ENCODE measurements around the gene GNL3L.

DNA sequence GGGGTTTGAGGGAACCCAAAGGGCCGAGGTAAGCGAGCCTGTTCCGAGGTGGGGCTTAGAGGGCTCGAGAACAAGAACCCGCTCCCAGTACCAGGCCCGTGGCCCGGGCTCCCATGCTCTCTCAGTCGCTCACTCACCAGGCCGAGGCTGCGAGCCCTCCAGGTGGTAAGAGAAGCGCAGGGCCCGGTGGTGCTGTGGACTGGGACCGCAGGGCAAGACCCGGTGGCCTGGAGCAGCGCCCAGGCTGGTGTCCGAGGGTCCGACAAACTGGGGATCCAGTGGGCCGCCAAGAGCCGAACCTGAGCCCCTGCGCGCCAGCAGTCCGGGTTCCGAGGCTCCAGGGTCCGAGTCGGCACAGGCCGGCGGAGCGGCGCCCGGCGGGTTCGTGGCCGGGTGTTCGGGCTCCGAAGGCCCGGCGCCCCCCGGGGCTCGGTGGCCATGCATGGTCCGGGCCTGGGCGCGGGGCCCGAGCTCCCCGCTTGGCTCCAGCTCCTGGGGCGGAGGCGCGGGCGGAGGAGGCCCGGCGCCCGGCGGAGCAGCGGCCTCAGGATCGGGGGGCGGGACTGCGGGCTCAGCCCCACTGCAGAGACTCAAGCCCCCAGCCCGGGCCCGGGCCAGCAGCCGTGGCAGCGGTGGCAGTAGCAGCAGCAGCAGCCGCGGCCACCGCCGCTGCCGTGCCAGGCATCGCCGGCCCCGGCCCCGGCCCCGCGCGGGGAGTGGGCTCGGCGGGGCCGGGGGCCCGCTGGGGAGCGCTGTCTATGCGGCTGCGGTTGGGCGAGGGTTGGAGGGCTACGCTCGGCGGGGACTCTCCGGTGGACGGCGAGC lies 34.8 kb upstream of the GNL3L start:
- no peak for TF ChIP-seq CTCF (IDR thresholded peaks at IDR 0.05)
- no peak for TF ChIP-seq POLR2A (IDR thresholded peaks at IDR 0.05)

Measured in uterus (tissue), 2 donors.